CD4-positive, alpha-beta T cell treated with Interleukin-17A for 1 hour (primary cell): Measurements from ENCODE around the gene SERPIND1.
A peak's percentile ranks its signal among the peaks of the same experiment; 100 is the strongest.
"Not testable (repeated sequence)": the region's sequence is repeated elsewhere in the genome, so short reads cannot be mapped to it uniquely, and the experiment has no call there.

Experiments
- DNase-seq: peaks from one replicate; pipeline ENCODE4 v3.0.0-alpha.2; 2020

The SERPIND1 gene

DNA sequence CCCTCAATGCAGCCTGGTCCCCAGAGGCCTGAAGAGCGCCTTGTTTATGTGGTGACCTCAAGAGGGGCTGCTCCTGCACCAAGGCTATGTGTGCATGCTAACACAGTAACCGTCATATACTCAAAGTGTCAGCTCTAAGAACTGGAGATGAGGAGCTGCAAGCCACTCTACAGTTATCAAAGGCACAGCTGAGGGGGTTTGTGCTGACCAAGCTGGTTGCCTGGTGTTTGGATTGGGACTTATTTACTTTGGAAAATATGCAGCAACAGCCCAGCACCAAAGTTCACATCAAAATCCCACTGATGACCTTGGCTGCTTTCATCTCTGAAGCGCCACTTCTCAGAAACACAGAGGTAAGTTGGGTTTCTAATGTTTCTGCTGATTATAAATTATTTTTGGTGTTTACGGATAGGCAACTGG, at the start of gene SERPIND1:
TSS of gene SERPIND1 (plus strand) at position 321 of the 420 bp plus-strand sequence. CDS start 5,200 bp downstream, outside the sequence.
- DNase-seq = no peak

GRCh38 chr22:20724676-20725454, 49.0 kb upstream of the SERPIND1 start:
- DNase-seq = no peak

DNA sequence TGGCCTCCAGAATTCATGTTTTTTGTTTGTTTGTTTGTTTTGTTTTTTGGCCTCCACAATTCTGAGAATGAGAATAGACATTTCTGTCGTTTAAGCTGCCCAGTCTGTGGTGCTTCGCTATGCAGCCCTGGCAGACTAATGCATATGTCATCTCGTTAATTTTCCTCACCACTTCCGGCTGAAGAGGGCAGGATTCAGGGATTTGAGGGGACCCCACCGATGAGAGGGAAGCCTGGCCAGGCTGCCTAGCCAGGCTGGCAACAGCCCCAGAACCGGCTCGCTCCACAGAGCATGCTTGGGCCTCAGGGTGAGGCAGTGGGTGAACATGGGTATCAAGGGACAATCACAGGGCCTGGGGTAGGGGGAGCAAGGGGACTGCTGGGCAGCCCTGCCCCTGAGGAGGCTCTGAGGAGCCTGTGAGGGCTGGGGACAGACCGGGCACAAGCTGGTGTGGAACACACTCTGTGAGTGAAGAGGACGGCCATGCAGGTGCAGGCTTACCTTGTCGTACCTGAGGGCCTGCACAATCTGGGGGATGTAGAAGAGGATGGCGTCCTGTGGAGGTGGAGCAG, 47.8 kb upstream of the SERPIND1 start:
- DNase-seq = no peak

DNA sequence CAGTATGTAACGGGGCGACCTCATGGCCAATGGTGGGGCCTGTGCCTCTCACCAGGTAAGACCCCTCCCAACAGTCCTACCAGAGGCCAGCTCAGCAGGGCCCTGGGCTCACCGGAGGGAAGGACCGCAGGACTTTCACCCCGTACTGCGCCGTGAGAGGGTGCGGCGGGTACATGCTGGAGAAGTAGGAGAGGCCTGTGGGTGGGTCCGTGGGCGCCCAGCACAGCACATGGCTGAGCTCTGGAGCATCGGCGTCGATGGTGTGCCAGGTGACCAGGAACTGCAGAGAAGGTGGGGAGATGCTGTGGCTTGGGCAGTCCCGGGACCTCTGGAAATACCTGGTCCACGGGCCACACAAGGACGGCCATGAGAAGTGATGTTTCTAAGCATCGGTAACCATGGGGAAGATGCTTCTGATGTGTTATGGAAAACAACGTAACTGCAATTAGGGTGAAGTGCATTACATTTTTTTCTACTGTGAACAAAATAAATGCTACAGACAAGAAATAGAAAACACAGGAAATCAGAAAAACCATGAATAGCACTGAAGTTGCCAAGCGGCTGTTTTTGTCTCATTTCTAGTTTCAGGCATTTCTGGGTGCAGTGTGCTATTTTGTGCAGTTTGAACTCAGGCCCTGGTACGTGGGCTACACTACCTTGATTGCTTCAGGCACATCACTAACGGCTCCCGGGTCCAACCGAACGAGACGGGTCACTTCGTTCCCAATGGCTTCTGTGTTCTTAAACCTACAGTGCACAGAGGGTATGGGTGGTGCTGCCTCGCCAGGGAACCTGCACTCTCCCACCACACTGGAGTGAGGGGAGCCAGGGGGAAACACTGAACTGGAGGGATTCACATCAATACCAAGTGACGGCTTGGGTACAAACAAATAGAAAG, 46.5 kb upstream of the SERPIND1 start:
- DNase-seq = no peak

GRCh38 chr22:20728523-20729190, 45.3 kb upstream of the SERPIND1 start:
- no peak for DNase-seq

DNA sequence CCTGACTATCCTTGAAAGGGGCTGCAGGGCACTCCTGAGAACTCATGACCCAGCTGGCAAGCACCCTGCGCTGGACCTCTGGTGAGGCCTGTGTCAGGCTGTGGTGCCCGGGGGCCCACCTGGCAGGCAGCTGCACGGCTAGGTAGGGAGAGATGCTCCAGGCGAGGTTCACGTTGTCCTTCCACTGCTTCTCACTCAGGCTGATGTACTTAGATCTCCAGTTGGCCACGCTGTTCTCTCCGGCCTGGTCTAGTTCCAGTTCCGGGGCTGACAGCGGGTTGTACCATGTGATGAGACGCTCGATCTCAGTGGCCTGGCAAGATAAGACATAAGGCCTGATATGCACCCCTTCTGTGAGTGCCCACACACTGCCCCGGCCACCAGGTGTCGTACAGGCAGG, 44.7 kb upstream of the SERPIND1 start:
- DNase-seq = no peak

DNA sequence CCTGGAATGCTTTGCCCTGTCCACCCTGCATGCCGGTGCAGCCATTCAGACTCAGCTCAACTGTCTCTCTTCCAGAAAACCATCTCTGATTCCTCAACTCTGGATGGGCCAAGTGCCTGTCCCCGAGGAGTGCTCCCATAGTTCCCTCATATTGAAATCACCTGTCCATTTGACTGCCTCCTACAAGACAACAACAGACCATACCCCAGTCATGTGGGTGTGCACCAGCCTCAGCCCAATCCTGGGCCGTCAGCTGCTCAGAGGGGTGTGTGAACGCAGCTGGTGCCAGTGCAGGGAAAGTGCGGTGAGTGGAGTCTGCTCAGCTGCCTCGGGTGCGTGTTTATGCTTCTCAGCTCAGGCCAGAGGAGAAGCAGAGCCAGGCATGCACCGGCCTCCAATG, 41.5 kb upstream of the SERPIND1 start:
- not testable (repeated sequence) for DNase-seq

DNA sequence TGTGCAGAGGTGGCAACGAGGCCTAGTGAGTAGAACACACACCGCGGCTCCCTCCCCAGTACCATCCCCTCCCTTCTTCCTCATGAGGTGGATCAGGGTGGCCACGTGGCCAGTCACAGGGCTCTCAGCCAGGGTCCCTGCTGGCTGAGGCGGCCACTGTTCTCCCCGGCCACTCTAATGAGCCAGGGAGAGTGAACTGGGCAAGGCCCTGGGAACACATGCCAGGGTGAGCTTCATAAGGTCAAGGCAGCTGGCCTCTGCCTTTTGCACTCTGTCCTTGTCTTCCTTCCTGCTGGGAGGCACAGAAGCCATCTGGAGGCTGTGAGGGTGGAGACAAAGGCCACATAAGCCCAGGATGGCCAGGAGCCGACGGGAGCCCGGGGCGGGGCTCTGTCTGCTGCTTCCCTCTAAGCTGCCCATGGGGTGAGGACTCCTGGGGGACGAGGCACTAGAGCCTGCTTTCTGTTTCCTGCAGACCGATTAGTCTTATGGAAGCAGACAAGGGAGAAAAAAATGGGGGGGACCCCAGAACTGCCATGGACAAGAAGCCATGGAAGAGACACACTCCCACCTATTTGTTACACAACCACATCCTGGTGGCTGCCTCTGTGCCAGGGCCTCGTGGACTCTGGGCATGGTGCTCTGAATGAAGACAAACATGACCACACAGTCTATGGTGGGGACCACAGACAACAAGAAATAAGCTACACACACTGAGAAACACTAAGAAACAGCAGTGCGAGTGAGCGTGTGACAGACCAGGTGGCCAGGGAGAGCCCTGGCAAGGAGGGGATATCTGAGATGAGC, 38.4 kb upstream of the SERPIND1 start:
- DNase-seq = not testable (repeated sequence)

- not testable (repeated sequence) for DNase-seq
Observed at GRCh38 chr22:20736891-20737290, 37.0 kb upstream of the SERPIND1 start.

- no peak for DNase-seq
Observed at GRCh38 chr22:20738394-20739089, 35.4 kb upstream of the SERPIND1 start.

DNA sequence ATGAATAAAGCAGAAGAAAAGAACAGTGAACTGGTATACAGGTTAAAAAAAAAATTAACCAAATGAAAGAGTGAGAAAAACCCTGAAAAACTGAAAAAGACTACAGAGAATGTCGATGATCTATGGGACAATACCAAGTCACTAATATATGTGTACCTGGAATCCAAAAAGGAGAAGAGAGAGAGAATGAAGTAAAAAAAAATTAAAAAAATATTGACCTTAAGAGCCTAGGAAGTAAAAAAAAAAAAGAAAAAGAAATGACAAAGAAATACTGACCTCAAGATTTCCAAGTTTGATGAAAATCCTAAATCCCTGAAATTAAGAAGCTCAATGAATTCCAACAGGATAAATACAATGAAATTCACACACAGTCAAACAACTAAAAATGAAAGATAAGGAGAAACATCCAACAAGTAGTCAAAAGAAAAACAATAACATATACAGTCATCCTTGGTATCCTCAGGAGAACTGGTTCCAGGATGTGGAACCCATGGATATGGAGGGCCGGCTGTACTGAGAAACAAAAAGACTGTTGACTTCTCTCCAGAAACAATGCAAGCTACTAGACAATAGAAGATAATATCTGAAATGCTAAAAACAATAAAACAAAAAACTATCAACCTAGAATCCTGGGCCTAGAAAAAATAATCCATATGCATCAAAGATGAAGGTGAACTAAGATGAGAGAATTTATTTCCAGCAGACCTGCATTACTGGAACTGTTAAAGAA, 33.5 kb upstream of the SERPIND1 start:
- DNase-seq = no peak

- no peak for DNase-seq
Observed at GRCh38 chr22:20741008-20741633, 32.8 kb upstream of the SERPIND1 start.

DNA sequence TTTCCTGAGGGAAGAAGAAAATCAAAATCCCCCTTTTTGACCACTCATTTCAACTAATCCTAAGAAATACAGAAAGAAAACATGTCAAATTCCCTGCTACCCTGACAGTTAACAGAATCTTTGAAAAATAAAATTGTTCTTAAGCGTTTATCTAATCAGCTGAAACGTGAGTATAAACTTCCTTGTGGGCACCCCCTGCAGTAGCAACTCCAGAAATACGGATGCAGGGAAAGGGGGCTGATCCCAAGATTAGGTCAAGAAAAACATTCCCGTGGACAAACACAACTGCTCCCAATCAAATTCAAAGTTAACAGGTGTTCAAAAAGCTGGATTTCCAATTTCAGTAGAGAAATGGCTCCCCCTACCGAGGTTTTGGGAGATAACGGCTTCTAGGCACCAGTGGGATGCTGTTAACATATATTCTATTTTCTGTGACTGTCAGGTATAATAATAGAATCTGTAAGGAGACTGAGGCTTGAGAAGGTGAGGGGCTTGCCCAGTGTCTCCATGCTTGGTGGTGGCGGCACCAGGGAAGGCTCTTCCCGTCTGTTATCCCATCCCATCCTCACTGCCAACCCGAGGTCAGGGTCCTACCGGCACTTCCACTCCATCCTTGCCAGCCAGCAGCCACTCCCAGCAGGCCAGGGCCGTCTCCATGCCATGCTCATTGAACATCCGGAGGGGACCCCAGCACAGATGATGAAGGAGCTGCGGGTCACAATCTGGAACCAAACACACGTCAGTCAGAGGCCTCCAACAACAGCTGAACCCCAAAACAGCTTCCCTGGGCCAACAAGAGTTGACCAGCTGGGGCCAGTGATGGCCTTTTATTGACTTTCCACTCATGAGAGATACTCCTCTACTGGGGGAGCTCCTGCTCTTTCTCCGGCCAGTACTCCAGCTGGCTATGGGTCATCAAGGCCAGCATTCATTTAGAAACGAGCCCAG, 32.0 kb upstream of the SERPIND1 start:
- peak; percentile 61 for DNase-seq

DNA sequence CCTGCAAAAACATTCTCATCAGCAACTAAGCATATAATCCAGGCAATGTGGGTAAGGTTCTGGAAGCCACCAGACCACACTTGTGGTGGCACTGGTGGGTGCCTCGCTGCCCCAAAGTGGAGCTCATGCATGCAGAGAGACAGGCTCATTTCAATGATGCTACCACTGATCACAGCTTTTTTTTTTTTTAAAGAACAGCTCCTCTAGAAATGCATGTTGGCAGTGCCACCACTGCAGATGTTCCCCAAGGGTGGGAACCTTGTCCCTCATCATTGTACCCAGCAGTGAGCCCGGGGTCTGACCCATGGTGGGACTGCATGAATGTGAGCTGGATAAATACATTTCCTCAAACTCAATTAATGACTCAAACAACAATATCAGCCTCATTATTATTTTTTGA, 31.1 kb upstream of the SERPIND1 start:
- DNase-seq = no peak

DNA sequence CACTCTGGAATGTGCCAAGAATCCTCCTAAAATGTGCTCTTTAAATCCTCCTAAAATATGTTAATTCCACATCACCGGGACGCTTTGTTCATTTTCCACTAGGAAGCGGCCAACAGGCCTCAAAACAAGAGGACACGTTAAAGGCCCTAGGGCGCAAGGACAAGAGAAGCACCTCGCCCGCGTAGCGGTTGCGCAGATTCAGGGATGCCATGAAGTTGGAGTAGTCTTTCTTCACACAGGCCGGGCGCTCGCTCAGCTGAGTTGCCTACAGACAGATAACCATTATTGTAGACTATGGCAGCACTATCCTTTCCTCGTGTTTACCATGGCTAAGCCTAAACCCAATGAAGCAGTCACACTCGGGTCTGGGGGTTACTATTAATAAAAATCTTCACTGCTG, 29.5 kb upstream of the SERPIND1 start:
- no peak for DNase-seq

DNA sequence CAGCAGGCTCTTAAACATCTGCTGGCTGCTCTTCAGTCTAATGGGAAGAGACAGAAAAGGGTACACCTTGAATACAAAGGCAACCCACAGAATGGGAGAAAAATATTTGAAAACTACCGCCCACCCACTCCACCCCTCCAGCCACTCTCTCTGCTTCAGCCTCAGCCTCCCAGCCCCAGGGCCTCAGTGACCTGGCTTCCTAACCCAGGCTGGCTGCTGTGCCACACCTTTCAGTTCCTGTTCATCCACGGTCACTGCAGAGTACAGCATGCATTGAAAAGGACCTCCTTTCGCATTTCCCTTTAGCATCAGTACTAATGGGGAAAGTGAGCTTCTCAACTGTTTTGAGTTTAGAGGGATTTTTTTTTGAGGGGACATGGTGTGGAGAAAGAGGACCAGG, 28.8 kb upstream of the SERPIND1 start:
- DNase-seq = no peak

- no peak for DNase-seq
Observed at GRCh38 chr22:20746431-20747189, 27.3 kb upstream of the SERPIND1 start.

GRCh38 chr22:20747223-20747622, 26.7 kb upstream of the SERPIND1 start:
- no peak for DNase-seq
